Measurements from ENCODE around the gene ADIPOR2.

Gene ADIPOR2

DNA sequence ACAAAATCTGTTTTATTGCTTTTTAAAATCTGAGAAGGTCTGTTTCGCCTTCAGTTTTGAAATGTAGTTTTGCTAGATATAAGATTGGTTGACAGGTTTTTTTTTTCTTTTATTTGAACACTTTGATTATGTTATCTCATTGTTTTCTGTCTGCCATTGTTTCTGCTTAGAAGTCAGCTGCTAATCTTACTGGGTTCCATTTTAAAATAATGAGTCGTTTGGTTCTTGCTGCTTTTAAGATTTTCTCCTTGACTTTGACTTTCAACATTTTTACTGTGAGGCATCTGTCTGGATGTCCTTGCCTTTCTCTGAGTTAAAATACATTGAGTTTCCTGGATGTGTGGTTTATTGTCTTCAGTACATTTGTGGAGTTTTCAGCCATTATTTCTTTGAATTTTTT is 56.7 kb downstream of the ADIPOR2 start:
- Histone ChIP-seq H3K36me3 (ENCODE audit: control insufficient read depth, low read depth, low read length) (no peaks in the 10 kb centered on the region), H3K9ac (ENCODE audit: low read length) (no peak overlapping the region), H3K27ac (ENCODE audit: low read length) (no peak overlapping the region), H3K9me3 (ENCODE audit: control insufficient read depth, low read depth, low read length) (peaks cover 8% of the 10 kb centered on the region), H3K4me1 (ENCODE audit: control insufficient read depth, low read depth, low read length) (no peaks in the 10 kb centered on the region), H3K27me3 (ENCODE audit: control insufficient read depth, insufficient read depth, low read length) (no peaks in the 10 kb centered on the region), H3K4me3 (ENCODE audit: low read length) (no peak overlapping the region)

GRCh38 chr12:1749019-1749418 is 58.1 kb downstream of the ADIPOR2 start:
- H3K27me3 ChIP-seq (ENCODE audit: control insufficient read depth, insufficient read depth, low read length): no peaks in the 10 kb centered on the region
- H3K9ac ChIP-seq (ENCODE audit: low read length): no peak overlapping the region
- H3K9me3 ChIP-seq (ENCODE audit: control insufficient read depth, low read depth, low read length): peaks cover 8% of the 10 kb centered on the region
- H3K4me3 ChIP-seq (ENCODE audit: low read length): no peak overlapping the region
- no peaks in the 10 kb centered on the region for H3K36me3 ChIP-seq (ENCODE audit: control insufficient read depth, low read depth, low read length)
- no peaks in the 10 kb centered on the region for H3K4me1 ChIP-seq (ENCODE audit: control insufficient read depth, low read depth, low read length)
- no peak overlapping the region for H3K27ac ChIP-seq (ENCODE audit: low read length)

DNA sequence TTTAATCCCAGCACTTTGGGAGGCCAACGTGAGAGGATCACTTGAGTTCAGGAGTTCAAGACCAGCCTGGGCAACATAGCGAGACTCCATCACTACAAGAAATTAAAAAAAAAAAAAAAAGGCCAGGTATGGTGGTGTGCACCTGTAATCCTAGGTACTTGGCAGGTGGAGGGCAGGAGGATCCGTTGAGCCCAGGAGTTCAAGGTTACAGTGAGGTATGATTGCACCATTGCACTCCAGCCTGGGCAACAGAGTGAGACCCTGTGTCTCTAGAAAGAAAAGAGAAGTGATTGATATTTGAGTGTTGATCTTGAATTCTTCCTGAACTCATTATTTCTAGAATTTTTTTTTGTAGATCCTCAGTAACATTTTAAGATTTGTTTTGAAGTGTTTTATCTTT is 59.4 kb downstream of the ADIPOR2 start:
- H3K4me3 ChIP-seq (ENCODE audit: low read length): no peak overlapping the region

DNA sequence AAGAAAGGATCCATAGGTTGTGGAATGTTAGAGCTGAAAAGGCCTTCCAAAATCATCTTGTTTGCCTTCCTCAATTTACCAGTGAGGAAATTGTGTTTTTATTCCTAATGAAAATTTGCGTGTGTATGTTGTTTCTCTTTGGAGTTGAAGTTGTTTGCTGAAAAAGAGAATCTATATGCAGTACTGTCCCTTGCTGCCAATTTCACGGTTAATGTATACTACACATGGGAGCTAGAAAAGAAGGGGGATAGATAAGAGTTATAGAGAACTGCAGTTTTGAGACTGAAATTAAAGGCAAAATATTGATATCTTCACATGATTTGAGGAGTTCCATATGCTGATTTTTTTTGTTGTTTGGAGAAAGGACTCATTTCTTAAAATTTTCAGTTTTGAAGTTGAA is 67.5 kb downstream of the ADIPOR2 start:
- Histone ChIP-seq H3K27me3 (ENCODE audit: control insufficient read depth, insufficient read depth, low read length) (no peaks in the 10 kb centered on the region), H3K27ac (ENCODE audit: low read length) (no peak overlapping the region), H3K4me3 (ENCODE audit: low read length) (no peak overlapping the region), H3K36me3 (ENCODE audit: control insufficient read depth, low read depth, low read length) (peaks cover 8% of the 10 kb centered on the region), H3K4me1 (ENCODE audit: control insufficient read depth, low read depth, low read length) (no peaks in the 10 kb centered on the region), H3K9me3 (ENCODE audit: control insufficient read depth, low read depth, low read length) (no peaks in the 10 kb centered on the region), H3K9ac (ENCODE audit: low read length) (no peak overlapping the region)

More for the DNA sequence above, 59.4 kb downstream of the ADIPOR2 start:
- Histone ChIP-seq H3K9ac (ENCODE audit: low read length) (no peak overlapping the region), H3K27ac (ENCODE audit: low read length) (no peak overlapping the region), H3K4me1 (ENCODE audit: control insufficient read depth, low read depth, low read length) (no peaks in the 10 kb centered on the region), H3K36me3 (ENCODE audit: control insufficient read depth, low read depth, low read length) (peaks cover 6% of the 10 kb centered on the region), H3K9me3 (ENCODE audit: control insufficient read depth, low read depth, low read length) (peaks cover 8% of the 10 kb centered on the region), H3K27me3 (ENCODE audit: control insufficient read depth, insufficient read depth, low read length) (no peaks in the 10 kb centered on the region)

DNA sequence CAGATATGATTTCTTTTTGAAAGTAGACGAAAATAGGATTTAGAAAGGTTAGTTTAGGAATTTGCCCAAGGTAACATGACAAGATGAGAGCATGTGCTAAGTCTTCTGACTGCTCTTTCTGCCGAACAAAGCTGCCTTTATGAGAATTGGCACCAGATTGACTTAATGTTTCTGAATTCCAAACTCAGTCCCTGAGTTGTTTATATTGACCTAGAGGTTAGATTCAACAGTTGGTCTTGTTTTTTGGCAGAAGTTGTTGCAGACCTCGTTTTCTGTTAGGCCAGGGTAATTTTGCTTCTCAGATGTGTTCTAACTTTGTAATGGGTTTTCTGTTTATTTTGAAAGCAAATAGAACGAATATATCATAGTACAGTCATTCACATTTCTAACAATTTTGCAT is 68.0 kb downstream of the ADIPOR2 start:
- H3K4me1 ChIP-seq (ENCODE audit: control insufficient read depth, low read depth, low read length): no peaks in the 10 kb centered on the region
- peaks cover 8% of the 10 kb centered on the region for H3K36me3 ChIP-seq (ENCODE audit: control insufficient read depth, low read depth, low read length)
- H3K27ac ChIP-seq (ENCODE audit: low read length): no peak overlapping the region

GRCh38 chr12:1760566-1761382 is 69.9 kb downstream of the ADIPOR2 start:
- Histone ChIP-seq H3K9ac (ENCODE audit: low read length) (no peak overlapping the region), H3K9me3 (ENCODE audit: control insufficient read depth, low read depth, low read length) (no peaks in the 10 kb centered on the region), H3K27ac (ENCODE audit: low read length) (no peak overlapping the region), H3K4me3 (ENCODE audit: low read length) (no peak overlapping the region), H3K27me3 (ENCODE audit: control insufficient read depth, insufficient read depth, low read length) (no peaks in the 10 kb centered on the region), H3K4me1 (ENCODE audit: control insufficient read depth, low read depth, low read length) (no peaks in the 10 kb centered on the region), H3K36me3 (ENCODE audit: control insufficient read depth, low read depth, low read length) (no peaks in the 10 kb centered on the region)

More for the DNA sequence above, 68.0 kb downstream of the ADIPOR2 start:
- Histone ChIP-seq H3K9ac (ENCODE audit: low read length) (no peak overlapping the region), H3K27me3 (ENCODE audit: control insufficient read depth, insufficient read depth, low read length) (no peaks in the 10 kb centered on the region), H3K4me3 (ENCODE audit: low read length) (no peak overlapping the region), H3K9me3 (ENCODE audit: control insufficient read depth, low read depth, low read length) (no peaks in the 10 kb centered on the region)

DNA sequence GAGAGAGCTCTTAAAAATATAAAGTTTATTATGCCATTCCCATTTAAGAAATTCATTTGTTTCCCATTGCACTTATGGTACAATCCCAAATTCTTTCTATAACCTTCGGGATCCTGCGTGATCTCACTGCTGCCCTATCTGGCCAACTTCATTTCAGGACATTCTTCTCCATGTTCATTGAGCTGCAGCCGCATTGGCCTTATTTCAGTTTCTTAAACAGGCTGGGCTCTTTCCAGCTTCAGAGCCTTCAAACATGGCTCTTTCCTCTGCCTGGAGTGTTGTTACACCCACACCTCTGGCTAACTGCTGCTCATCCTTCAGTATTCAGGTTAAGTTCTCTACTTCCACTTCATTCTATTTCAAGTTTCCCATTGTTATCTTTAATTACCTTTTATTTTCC is 71.0 kb downstream of the ADIPOR2 start:
- H3K36me3 ChIP-seq (ENCODE audit: control insufficient read depth, low read depth, low read length): no peaks in the 10 kb centered on the region
- H3K4me3 ChIP-seq (ENCODE audit: low read length): no peak overlapping the region
- H3K9ac ChIP-seq (ENCODE audit: low read length): no peak overlapping the region
- H3K27ac ChIP-seq (ENCODE audit: low read length): no peak overlapping the region
- no peaks in the 10 kb centered on the region for H3K27me3 ChIP-seq (ENCODE audit: control insufficient read depth, insufficient read depth, low read length)
- no peaks in the 10 kb centered on the region for H3K9me3 ChIP-seq (ENCODE audit: control insufficient read depth, low read depth, low read length)
- H3K4me1 ChIP-seq (ENCODE audit: control insufficient read depth, low read depth, low read length): no peaks in the 10 kb centered on the region

GRCh38 chr12:1763153-1763552 is 72.3 kb downstream of the ADIPOR2 start:
- Histone ChIP-seq H3K4me1 (ENCODE audit: control insufficient read depth, low read depth, low read length) (no peaks in the 10 kb centered on the region), H3K36me3 (ENCODE audit: control insufficient read depth, low read depth, low read length) (no peaks in the 10 kb centered on the region), H3K9me3 (ENCODE audit: control insufficient read depth, low read depth, low read length) (no peaks in the 10 kb centered on the region), H3K27ac (ENCODE audit: low read length) (no peak overlapping the region), H3K27me3 (ENCODE audit: control insufficient read depth, insufficient read depth, low read length) (no peaks in the 10 kb centered on the region), H3K9ac (ENCODE audit: low read length) (no peak overlapping the region), H3K4me3 (ENCODE audit: low read length) (no peak overlapping the region)

DNA sequence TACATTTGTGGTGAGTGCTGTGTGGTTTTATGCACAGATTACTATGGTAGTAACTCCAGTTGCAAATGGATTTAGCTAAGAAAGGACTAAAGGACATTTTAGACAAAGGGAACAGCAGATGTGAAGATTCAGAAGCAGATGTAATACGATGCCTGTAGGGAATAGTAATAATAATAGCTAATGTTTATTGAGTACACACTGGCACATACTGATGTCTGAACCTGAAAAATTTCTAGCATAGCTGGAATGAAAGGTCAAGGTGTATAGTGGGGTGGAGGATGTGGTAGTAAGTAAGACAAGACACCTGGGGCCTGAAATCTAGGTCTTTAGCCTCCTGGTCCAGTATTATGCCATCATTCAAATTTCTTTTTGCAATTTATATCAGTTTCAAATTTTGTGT is 75.2 kb downstream of the ADIPOR2 start:
- H3K27ac ChIP-seq (ENCODE audit: low read length): no peak overlapping the region
- H3K4me3 ChIP-seq (ENCODE audit: low read length): no peak overlapping the region
- no peaks in the 10 kb centered on the region for H3K9me3 ChIP-seq (ENCODE audit: control insufficient read depth, low read depth, low read length)
- H3K4me1 ChIP-seq (ENCODE audit: control insufficient read depth, low read depth, low read length): no peaks in the 10 kb centered on the region
- no peak overlapping the region for H3K9ac ChIP-seq (ENCODE audit: low read length)
- H3K36me3 ChIP-seq (ENCODE audit: control insufficient read depth, low read depth, low read length): no peaks in the 10 kb centered on the region
- H3K27me3 ChIP-seq (ENCODE audit: control insufficient read depth, insufficient read depth, low read length): no peaks in the 10 kb centered on the region

DNA sequence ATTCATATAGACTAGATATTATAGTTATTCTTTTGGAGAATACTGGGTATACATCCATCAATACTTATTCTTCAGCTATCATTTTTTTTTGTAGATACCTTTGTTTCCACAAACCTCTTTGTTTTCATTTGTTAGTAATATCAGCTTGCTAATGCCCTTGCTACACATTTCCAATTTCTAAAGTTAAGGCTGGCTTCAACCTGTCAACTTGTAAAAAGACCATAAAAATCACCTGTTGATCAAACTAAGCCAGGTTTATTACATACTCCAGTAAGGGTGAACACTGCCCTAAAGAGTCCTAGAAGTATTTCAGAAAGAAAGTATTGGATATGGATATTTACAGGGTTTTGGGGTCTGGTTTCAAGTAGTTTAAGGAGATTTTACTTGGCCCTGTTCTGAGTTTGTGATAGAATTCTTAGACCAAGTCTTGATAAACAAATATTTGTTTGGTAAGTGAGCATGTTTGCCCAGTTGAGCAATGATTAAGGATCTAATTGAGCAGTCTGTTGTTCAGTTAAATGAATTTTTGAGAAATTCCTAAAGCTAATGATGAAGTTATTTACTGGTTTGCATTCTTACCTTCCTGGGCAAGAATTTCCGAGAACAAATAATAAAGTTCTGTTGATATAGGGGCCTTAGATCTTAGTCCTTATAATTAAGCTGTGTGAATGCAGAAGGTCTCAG is 76.7 kb downstream of the ADIPOR2 start:
- Histone ChIP-seq H3K27ac (ENCODE audit: low read length) (no peak overlapping the region), H3K9me3 (ENCODE audit: control insufficient read depth, low read depth, low read length) (no peaks in the 10 kb centered on the region), H3K27me3 (ENCODE audit: control insufficient read depth, insufficient read depth, low read length) (no peaks in the 10 kb centered on the region), H3K4me3 (ENCODE audit: low read length) (no peak overlapping the region), H3K36me3 (ENCODE audit: control insufficient read depth, low read depth, low read length) (no peaks in the 10 kb centered on the region), H3K4me1 (ENCODE audit: control insufficient read depth, low read depth, low read length) (no peaks in the 10 kb centered on the region), H3K9ac (ENCODE audit: low read length) (no peak overlapping the region)

DNA sequence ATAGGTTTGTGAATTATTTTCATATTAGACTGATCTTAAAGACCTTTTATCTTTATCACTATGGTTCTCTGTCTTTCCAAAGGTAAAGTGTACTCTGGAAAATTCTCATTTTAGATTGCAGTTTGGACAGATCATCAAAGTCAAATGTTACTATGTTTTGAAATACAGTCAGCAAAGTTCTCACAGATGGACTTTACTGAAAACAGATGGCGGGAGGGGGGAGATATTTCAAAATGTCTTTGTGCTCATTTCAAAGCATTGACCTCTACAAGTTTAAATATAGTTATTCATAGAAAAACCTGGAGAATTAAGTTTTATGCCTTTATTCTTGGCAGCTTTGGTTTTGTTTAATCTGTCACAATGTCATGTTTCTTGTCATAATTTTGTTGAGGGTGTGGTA is 77.7 kb downstream of the ADIPOR2 start:
- H3K9ac ChIP-seq (ENCODE audit: low read length): no peak overlapping the region
- H3K36me3 ChIP-seq (ENCODE audit: control insufficient read depth, low read depth, low read length): peaks cover 4% of the 10 kb centered on the region
- no peaks in the 10 kb centered on the region for H3K4me1 ChIP-seq (ENCODE audit: control insufficient read depth, low read depth, low read length)
- no peaks in the 10 kb centered on the region for H3K9me3 ChIP-seq (ENCODE audit: control insufficient read depth, low read depth, low read length)
- H3K27ac ChIP-seq (ENCODE audit: low read length): no peak overlapping the region
- no peaks in the 10 kb centered on the region for H3K27me3 ChIP-seq (ENCODE audit: control insufficient read depth, insufficient read depth, low read length)
- no peak overlapping the region for H3K4me3 ChIP-seq (ENCODE audit: low read length)
